WTC11 (cell line): ENCODE data around the gene TTC28. TPM values are rescaled to one million over a fixed set of nuclear protein-coding genes. Genes with fewer than 3 reads are reported as not detected.
A peak's percentile ranks its signal among the peaks of the same experiment; 100 is the strongest.

Experiments
- ATAC-seq: fragments of 200-7000 bp; cut with Tn5 transposase; 2 replicates; pipeline ENCODE4 v1.10.0; 2021; ENCODE audit warnings: mild to moderate bottlenecking, moderate library complexity
- CTCF ChIA-PET: fragments of 300-600 bp; sonication (Branson Sonifier 250); formaldehyde crosslinking; loops from one replicate; lab custom pipeline; 2021; ENCODE audit warnings: antibody characterized with exemption; lab: Charles Lee
- POLR2A ChIA-PET: fragments of 350-600 bp; sonication (Branson Sonifier 250); formaldehyde crosslinking; loops from one replicate; lab custom pipeline; 2021; ENCODE audit warnings: antibody characterized with exemption; lab: Charles Lee
- DNase-seq: peaks from one replicate; pipeline ENCODE4 v3.0.0; 2021; ENCODE audit warnings: low spot score
- H3K27ac Mint-ChIP-seq: 2 replicates; pipeline ENCODE4 v1.8.0; 2021; ENCODE audit warnings: mixed read lengths
- H3K27me3 Mint-ChIP-seq: 2 replicates; pipeline ENCODE4 v1.8.0; 2021; ENCODE audit warnings: low read depth, mild to moderate bottlenecking, moderate library complexity, mixed read lengths
- H3K36me3 Mint-ChIP-seq: 2 replicates; pipeline ENCODE4 v1.8.0; 2021; ENCODE audit warnings: mixed read lengths
- H3K4me1 Mint-ChIP-seq: 2 replicates; pipeline ENCODE4 v1.8.0; 2022; ENCODE audit warnings: mixed read lengths
- H3K4me3 Mint-ChIP-seq: 2 replicates; pipeline ENCODE4 v1.8.0; 2021; ENCODE audit warnings: mild to moderate bottlenecking, moderate library complexity, mixed read lengths
- H3K9me3 Mint-ChIP-seq: 2 replicates; pipeline ENCODE4 v1.8.0; 2021; ENCODE audit warnings: mixed read lengths
- ATF1 ChIP-seq: sonication (generic); formaldehyde crosslinking; IDR thresholded peaks from 2 replicates; pipeline ENCODE4 v1.8.1; 2023; ENCODE audit warnings: mild to moderate bottlenecking, moderate library complexity, missing genetic modification reagents
- CREB1 ChIP-seq: sonication (generic); formaldehyde crosslinking; IDR thresholded peaks from 2 replicates; pipeline ENCODE4 v1.8.0; 2023; ENCODE audit warnings: mild to moderate bottlenecking, missing genetic modification reagents
- CREM ChIP-seq: sonication (generic); formaldehyde crosslinking; IDR thresholded peaks from 2 replicates; pipeline ENCODE4 v1.8.1; 2022; ENCODE audit warnings: mild to moderate bottlenecking, missing genetic modification reagents, moderate library complexity
- CTCF ChIP-seq: fragments of 200-600 bp; IDR thresholded peaks from 2 replicates; pipeline ENCODE4 v1.8.0; 2022; ENCODE audit warnings: antibody characterized with exemption
- ESRRA ChIP-seq: sonication (generic); formaldehyde crosslinking; IDR thresholded peaks from 2 replicates; pipeline ENCODE4 v1.8.1; 2022; ENCODE audit warnings: mild to moderate bottlenecking, missing genetic modification reagents, borderline replicate concordance
- ETV6 ChIP-seq: sonication (generic); formaldehyde crosslinking; IDR thresholded peaks from 2 replicates; pipeline ENCODE4 v1.8.1; 2022; ENCODE audit warnings: mild to moderate bottlenecking, missing genetic modification reagents
- GRHL2 ChIP-seq: fragments of 250-450 bp; sonication (Bioruptor Pico); IDR thresholded peaks from 2 replicates; pipeline ENCODE4 v1.8.0; 2022; ENCODE audit warnings: mild to moderate bottlenecking, moderate library complexity; ENCODE audit not compliant: insufficient replicate concordance, severe bottlenecking
- HMGA2 ChIP-seq: fragments of 250-450 bp; sonication (Bioruptor Pico); IDR thresholded peaks from 2 replicates; pipeline ENCODE4 v1.4.0; 2021; ENCODE audit warnings: mild to moderate bottlenecking, moderate library complexity
- IRF1 ChIP-seq: sonication (generic); formaldehyde crosslinking; IDR thresholded peaks from 2 replicates; pipeline ENCODE4 v1.8.0; 2023; ENCODE audit warnings: missing genetic modification reagents
- IRF2 ChIP-seq: sonication (generic); formaldehyde crosslinking; IDR thresholded peaks from 2 replicates; pipeline ENCODE4 v1.8.0; 2022; ENCODE audit warnings: low read depth, missing genetic modification reagents, borderline replicate concordance
- JAZF1 ChIP-seq: fragments of 250-450 bp; sonication (Bioruptor Pico); IDR thresholded peaks from 2 replicates; pipeline ENCODE4 v1.9.0; 2021; ENCODE audit warnings: moderate library complexity, mild to moderate bottlenecking, inconsistent platforms
- KAT7 ChIP-seq: sonication (generic); formaldehyde crosslinking; IDR thresholded peaks from 2 replicates; pipeline ENCODE4 v1.8.1; 2023; ENCODE audit warnings: missing genetic modification reagents, mild to moderate bottlenecking, borderline replicate concordance
- NFYB ChIP-seq: sonication (generic); formaldehyde crosslinking; conservative IDR thresholded peaks from 2 replicates; pipeline ENCODE4 v1.8.0; 2022; ENCODE audit warnings: low read depth, missing genetic modification reagents
- NR1H2 ChIP-seq: sonication (generic); formaldehyde crosslinking; IDR thresholded peaks from 2 replicates; pipeline ENCODE4 v1.9.0; 2021; ENCODE audit warnings: mild to moderate bottlenecking, moderate library complexity, missing genetic modification reagents
- SOX15 ChIP-seq: fragments of 250-450 bp; sonication (Bioruptor Pico); IDR thresholded peaks from 2 replicates; pipeline ENCODE4 v1.9.0; 2021; ENCODE audit warnings: mild to moderate bottlenecking
- TEAD1 ChIP-seq: sonication (generic); formaldehyde crosslinking; IDR thresholded peaks from 2 replicates; pipeline ENCODE4 v1.8.0; 2022; ENCODE audit warnings: mild to moderate bottlenecking, missing genetic modification reagents
- TEAD4 ChIP-seq: sonication (generic); formaldehyde crosslinking; IDR thresholded peaks from 2 replicates; pipeline ENCODE4 v1.8.0; 2022; ENCODE audit warnings: mild to moderate bottlenecking, missing genetic modification reagents
- ZNF232 ChIP-seq: sonication (generic); formaldehyde crosslinking; IDR thresholded peaks from 2 replicates; pipeline ENCODE4 v1.8.0; 2022; ENCODE audit warnings: mild to moderate bottlenecking, missing genetic modification reagents
- total RNA-seq: library from RNA; stranded (reverse); gene quantifications from 3 replicates; pipeline ENCODE4 v1.2.3, GENCODE V29; 2021
- TF ChIP-seq, protein P1 (sequence below): sonication (generic); formaldehyde crosslinking; IDR thresholded peaks from 2 replicates; pipeline ENCODE4 v1.8.1; 2023; ENCODE audit warnings: mild to moderate bottlenecking, missing genetic modification reagents, moderate library complexity
- TF ChIP-seq, protein P2 (sequence below): sonication (generic); formaldehyde crosslinking; IDR thresholded peaks from 2 replicates; pipeline ENCODE4 v1.8.1; 2023; ENCODE audit warnings: mild to moderate bottlenecking, missing genetic modification reagents

Gene TTC28
- total RNA-seq, 1 experiment from 2014 or later: 13.0 TPM

GRCh38 chr22:28679611-28680287, at the start of gene TTC28 (continued):
- 0 out of 2 replicates have a peak, but pooled peaks have one; percentile 47 for TF ChIP-seq IRF1 (CRISPR knock-in tag)
- TF ChIP-seq NFYB (CRISPR knock-in tag): 0 out of 2 replicates have a peak, but pooled peaks have one; percentile 26
- TF ChIP-seq CREB1 (CRISPR knock-in tag): peak; percentile 80; the same call in 1 of the 2 replicates

GRCh38 chr22:28728621-28729313, 49.1 kb upstream of the TTC28 start:
- ChIA-PET POLR2A (no interaction called here), CTCF (no interaction called here)
- Mint-ChIP-seq H3K36me3 (peaks cover 77% of the 10 kb centered on the region), H3K27me3 (no peaks in the 10 kb centered on the region), H3K4me1 (peaks cover 14% of the 10 kb centered on the region), H3K9me3 (no peaks in the 10 kb centered on the region), H3K4me3 (no peak overlapping the region), H3K27ac (peak overlapping the region; percentile 55; the same call in 1 of the 2 replicates)
- TF ChIP-seq ZNF232 (CRISPR knock-in tag) (no peak), CREM (CRISPR knock-in tag) (no peak), IRF2 (CRISPR knock-in tag) (no peak), GRHL2 (no peak), ETV6 (CRISPR knock-in tag) (no peak), TEAD4 (CRISPR knock-in tag) (no peak), CTCF (no peak), JAZF1 (CRISPR knock-in tag) (no peak), SOX15 (CRISPR knock-in tag) (no peak), HMGA2 (CRISPR knock-in tag) (no peak), NR1H2 (CRISPR knock-in tag) (no peak), NFYB (CRISPR knock-in tag) (no peak), ESRRA (CRISPR knock-in tag) (no peak), ATF1 (CRISPR knock-in tag) (no peak), TEAD1 (CRISPR knock-in tag) (no peak), KAT7 (CRISPR knock-in tag) (no peak)
- TF ChIP-seq, protein P1, sequence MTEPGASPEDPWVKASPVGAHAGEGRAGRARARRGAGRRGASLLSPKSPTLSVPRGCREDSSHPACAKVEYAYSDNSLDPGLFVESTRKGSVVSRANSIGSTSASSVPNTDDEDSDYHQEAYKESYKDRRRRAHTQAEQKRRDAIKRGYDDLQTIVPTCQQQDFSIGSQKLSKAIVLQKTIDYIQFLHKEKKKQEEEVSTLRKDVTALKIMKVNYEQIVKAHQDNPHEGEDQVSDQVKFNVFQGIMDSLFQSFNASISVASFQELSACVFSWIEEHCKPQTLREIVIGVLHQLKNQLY: no peak
- TF ChIP-seq, protein P2, sequence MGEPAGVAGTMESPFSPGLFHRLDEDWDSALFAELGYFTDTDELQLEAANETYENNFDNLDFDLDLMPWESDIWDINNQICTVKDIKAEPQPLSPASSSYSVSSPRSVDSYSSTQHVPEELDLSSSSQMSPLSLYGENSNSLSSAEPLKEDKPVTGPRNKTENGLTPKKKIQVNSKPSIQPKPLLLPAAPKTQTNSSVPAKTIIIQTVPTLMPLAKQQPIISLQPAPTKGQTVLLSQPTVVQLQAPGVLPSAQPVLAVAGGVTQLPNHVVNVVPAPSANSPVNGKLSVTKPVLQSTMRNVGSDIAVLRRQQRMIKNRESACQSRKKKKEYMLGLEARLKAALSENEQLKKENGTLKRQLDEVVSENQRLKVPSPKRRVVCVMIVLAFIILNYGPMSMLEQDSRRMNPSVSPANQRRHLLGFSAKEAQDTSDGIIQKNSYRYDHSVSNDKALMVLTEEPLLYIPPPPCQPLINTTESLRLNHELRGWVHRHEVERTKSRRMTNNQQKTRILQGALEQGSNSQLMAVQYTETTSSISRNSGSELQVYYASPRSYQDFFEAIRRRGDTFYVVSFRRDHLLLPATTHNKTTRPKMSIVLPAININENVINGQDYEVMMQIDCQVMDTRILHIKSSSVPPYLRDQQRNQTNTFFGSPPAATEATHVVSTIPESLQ (CRISPR knock-in tag): no peak
- ATAC-seq (no peak), DNase-seq (no peak)
